ENCODE measurements around the gene HNRNPUL2. TPM values are rescaled to one million over a fixed set of nuclear protein-coding genes. Genes with fewer than 3 reads are reported as not detected.
"Not testable (repeated sequence)": the region's sequence is repeated elsewhere in the genome, so short reads cannot be mapped to it uniquely, and the experiment has no call there.

Gene HNRNPUL2
- total RNA-seq, result 10 to 100 TPM; 54.4 to 56.3 TPM

DNA sequence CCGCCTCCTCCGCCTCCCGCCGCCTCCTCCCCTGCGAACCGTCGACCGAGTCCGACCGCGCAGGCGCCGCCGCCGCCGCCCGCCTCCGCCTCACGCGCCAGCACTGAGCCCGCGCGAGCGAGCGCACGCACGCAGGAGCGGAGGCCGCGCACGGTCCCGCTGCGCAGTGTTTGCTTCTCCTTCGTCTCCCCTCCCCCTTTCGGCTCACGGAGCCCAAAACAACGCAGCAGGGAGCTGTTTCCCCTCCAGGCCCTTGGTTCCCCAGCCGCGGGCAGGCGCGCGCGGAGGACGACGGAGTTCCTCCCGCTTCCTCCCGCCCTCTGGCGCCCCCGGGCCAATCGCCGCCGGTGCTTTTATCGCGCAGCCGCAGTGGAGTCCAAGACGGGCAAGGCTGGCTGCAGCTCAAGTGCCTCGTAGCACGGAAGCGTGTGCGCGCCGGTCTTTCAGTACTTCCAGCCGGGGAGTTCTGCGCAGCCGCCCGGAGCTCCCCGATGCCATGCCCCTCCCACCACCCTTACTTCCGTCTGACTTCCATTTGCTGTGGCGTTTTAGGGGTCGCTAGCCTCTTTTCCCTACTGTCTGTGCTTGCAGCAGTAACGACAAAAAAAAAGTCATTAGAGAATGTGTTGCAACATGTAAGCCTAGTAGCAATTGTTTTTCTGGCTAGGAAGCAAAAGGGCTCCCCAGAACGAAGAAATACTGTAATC lies at the start of gene HNRNPUL2:
HNRNPUL2 (minus strand) TSS at position 293 of the 707 bp plus-strand sequence. CDS start 301 bp downstream, outside the sequence.
- Mint-ChIP-seq H3K36me3 (peaks cover 47% of the 10 kb centered on the region), H3K27ac (peak within 1 kb of the TSS; percentile 98)

DNA sequence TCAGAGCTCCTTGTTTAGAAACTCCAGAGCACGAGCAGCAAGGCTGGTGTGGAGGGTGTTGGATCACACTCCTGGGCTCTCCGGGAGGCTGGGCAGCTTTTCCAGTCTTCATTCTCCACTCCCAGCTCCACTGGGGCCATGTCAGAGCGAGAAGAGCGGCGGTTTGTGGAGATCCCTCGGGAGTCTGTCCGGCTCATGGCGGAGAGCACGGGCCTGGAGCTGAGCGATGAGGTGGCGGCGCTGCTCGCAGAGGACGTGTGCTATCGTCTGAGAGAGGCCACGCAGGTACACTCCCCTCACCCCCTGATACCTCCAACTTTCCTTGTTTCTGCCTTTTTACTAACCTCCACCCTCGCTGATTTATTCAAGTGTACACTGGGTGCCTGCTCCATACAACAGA lies 48.4 kb upstream of the HNRNPUL2 start:
- Mint-ChIP-seq H3K9me3 (no peaks in the 10 kb centered on the region), H3K27me3 (no peaks in the 10 kb centered on the region), H3K27ac (no peak overlapping the region), H3K36me3 (peaks cover 20% of the 10 kb centered on the region), H3K4me1 (peaks cover 19% of the 10 kb centered on the region), H3K4me3 (no peak overlapping the region)
- no peak for DNase-seq

More for the DNA sequence above, at the start of gene HNRNPUL2:
- peak; percentile 100 for DNase-seq
- peak within 1 kb of the TSS; percentile 99 for H3K4me3 Mint-ChIP-seq
- H3K27me3 Mint-ChIP-seq, result peaks cover 3% of the 10 kb centered on the region
- no peaks in the 10 kb centered on the region for H3K9me3 Mint-ChIP-seq
- H3K4me1 Mint-ChIP-seq, result peaks cover 32% of the 10 kb centered on the region

DNA sequence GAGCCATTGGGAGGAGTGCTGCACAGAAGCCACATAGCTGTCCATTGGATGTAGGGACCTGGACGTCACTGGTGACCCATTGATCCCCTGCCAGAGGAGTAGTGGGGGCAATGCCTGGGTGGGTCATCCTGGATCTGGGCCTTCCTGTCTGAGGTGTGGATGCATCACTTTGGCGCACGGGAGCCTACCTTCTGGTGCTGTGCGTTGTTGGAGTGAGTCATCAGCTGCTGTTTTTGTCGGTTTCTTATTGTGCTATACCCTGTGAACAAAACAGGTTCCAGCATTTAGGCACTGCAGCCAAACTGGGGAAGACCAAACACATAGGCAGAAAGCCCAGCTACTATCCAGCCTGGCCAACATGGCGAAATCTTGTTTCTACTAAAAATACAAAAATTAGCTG lies 47.1 kb upstream of the HNRNPUL2 start:
- no peak for DNase-seq
- Mint-ChIP-seq H3K4me1 (peaks cover 26% of the 10 kb centered on the region), H3K4me3 (no peak overlapping the region), H3K9me3 (no peaks in the 10 kb centered on the region), H3K27me3 (no peaks in the 10 kb centered on the region), H3K36me3 (peaks cover 17% of the 10 kb centered on the region), H3K27ac (no peak overlapping the region)

DNA sequence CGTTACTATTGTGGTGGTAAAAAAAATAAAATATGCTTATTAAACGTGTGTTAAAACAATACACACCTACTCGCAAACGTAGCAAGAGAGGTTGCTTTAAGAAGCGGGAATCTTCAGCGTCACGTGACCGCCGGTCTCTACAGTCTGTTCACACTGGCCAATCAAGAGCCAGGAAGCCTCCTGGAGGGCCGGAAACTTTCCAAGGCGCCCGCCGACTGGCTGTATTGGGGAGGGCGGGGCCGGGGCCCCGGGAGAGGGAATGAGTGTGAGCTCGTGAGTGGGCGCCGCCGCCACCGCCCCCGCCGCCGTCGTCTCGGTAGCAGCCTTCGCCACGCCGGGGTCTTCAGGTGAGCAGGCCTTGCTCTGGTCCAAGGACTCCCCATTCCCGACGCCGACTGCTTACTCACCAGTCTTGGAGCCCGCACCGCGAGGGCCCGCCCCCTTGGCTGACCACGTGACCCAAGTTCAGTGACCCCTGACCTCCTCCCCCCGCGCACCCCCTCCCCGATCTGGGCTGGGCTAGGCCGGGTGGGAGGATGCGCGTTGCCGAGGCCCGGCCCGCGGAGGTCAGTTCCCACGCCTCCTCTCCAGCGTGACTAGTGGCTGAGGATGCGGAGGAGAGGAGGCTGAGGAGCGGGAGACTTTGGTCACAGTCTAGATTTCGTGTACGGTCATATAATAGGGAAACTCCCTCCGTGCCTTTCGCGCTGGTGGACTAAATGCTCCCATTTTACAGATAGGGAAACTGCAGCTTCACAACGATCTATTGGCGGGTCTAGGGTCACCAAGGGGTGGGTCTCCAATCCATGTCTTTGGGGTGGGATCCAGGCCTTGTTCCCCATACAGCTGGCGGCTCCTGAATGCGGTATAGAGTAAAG lies 44.1 kb upstream of the HNRNPUL2 start, which contains the start of gene TAF6L:
TAF6L (plus strand) TSS at position 253 of the 878 bp plus-strand sequence. CDS start 4,388 bp downstream, outside the sequence.
- Mint-ChIP-seq H3K36me3 (peaks cover 11% of the 10 kb centered on the region), H3K4me3 (peak within 1 kb of the TSS; percentile 90), H3K9me3 (no peaks in the 10 kb centered on the region), H3K27me3 (no peaks in the 10 kb centered on the region), H3K4me1 (peaks cover 23% of the 10 kb centered on the region), H3K27ac (peak within 1 kb of the TSS; percentile 94)
- DNase-seq, result peak; percentile 94

DNA sequence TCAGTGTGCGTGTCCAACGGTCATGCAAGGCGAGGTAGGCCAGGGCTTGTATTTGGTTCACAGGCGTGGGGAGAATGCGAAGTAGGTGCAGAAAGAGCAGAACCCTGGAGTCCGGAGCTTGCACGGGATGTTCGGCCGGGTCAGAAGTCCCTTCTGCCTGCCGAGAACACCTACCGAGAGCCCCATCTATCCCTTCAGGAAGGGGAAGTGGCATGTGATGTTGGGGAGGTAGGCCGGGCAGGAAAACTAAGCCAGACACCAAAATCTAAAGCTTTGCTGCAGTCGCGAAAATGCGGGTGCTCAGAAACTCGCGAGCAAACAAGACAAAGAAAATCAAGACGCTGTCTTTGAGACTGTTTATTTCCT lies 43.5 kb upstream of the HNRNPUL2 start:
- no peak for DNase-seq
- Mint-ChIP-seq H3K4me1 (peaks cover 26% of the 10 kb centered on the region), H3K27ac (peak overlapping the region; percentile 94), H3K27me3 (no peaks in the 10 kb centered on the region), H3K4me3 (peak overlapping the region; percentile 90), H3K36me3 (peaks cover 9% of the 10 kb centered on the region), H3K9me3 (no peaks in the 10 kb centered on the region)

DNA sequence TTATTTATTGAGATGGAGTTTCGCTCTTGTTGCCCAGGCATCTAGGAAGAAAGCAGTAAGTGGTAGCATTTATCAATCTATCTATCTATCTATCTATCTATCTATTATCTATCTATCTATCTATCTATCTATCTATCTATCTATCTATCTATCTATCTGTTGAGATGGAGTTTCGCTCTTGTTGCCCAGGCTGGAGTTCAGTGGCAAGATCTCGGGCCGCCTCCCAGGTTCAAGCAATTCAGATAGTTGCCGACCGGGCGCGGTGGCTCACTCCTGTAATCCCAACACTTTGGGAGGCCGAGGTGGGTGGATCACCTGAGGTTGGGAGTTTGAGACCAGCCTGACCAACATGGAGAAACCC lies 33.6 kb upstream of the HNRNPUL2 start:
- Mint-ChIP-seq H3K4me3 (peak overlapping the region; percentile 87), H3K4me1 (peaks cover 17% of the 10 kb centered on the region), H3K27ac (peak overlapping the region; percentile 85)
- H3K9me3 Mint-ChIP-seq, H3K36me3 Mint-ChIP-seq, DNase-seq, H3K27me3 Mint-ChIP-seq: not testable (repeated sequence)

DNA sequence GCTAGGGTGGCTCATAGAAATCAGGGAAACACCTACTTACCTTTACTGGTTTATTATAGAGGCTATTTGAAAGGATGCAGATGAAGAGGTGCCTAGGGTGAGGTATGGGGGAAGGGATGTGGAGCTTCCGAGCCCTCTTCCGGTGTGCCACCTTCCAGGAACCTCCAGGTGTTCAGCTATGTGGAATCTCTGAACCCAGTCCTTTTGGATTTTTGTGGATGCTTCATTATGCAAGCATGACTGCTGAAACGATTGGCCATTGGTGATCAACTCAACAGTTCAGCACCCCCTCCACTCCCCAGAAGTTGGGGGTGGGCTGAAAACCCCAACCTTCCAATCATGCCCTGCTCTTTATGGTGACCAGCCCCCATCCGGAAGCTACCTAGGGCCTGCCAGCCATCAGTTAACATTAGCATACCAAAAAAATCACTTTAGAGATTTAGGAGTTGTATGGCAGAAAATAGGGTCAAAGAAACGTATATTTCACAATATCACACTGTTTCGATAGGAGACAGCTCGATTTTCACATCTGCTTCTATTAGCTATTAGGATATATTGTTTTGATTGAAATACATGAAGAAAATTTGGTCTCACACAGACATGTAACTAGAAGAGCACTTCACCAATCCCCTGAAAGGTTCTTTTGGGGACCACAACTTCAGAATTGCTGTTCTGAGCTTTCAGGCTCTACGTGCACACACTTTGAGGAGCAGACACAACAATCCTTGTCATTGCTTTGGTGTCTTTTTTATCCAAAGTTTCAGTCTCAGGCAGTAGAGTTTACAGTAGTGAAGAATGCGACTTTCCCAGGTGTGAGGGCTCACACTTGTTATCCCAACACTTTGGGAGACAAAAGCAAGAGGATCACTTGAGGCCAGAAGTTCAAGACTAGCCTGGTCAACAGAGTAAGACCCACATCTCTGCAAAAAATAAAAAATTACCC lies 30.9 kb upstream of the HNRNPUL2 start:
- H3K36me3 Mint-ChIP-seq, result peaks cover 4% of the 10 kb centered on the region
- no peaks in the 10 kb centered on the region for H3K9me3 Mint-ChIP-seq

DNA sequence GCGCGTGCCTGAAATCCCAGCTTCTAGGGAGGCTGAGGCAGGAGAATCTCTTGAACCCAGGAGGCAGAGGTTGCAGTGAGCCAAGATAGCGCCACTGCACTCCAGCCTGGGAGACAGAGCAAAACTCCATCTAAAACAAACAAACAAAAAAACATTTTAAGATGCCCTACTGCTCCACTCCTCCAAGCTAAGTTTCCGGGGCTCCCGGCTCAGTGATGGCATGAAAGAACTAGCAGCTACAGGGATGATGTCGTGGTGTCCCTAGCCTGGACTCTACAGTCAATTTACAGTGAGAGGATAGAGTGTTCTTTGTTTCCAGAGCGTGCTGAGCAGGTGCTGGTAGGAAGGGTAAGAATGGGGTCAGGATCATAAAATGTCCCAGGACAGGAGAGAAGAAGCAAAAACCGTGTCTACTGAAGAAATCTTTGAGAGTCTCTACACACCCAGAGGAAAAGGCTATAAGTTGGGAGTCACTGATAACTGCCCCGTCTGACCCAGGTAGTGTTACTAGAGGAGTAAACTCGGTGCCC lies 27.9 kb upstream of the HNRNPUL2 start:
- Mint-ChIP-seq H3K36me3 (peaks cover 2% of the 10 kb centered on the region), H3K4me1 (peaks cover 12% of the 10 kb centered on the region), H3K4me3 (peak overlapping the region; percentile 27), H3K27me3 (no peaks in the 10 kb centered on the region), H3K27ac (no peak overlapping the region), H3K9me3 (no peaks in the 10 kb centered on the region)
- no peak for DNase-seq

More for the DNA sequence above, 30.9 kb upstream of the HNRNPUL2 start:
- Mint-ChIP-seq H3K27ac (no peak overlapping the region), H3K4me1 (peaks cover 17% of the 10 kb centered on the region), H3K4me3 (no peak overlapping the region), H3K27me3 (no peaks in the 10 kb centered on the region)
- DNase-seq, result no peak

DNA sequence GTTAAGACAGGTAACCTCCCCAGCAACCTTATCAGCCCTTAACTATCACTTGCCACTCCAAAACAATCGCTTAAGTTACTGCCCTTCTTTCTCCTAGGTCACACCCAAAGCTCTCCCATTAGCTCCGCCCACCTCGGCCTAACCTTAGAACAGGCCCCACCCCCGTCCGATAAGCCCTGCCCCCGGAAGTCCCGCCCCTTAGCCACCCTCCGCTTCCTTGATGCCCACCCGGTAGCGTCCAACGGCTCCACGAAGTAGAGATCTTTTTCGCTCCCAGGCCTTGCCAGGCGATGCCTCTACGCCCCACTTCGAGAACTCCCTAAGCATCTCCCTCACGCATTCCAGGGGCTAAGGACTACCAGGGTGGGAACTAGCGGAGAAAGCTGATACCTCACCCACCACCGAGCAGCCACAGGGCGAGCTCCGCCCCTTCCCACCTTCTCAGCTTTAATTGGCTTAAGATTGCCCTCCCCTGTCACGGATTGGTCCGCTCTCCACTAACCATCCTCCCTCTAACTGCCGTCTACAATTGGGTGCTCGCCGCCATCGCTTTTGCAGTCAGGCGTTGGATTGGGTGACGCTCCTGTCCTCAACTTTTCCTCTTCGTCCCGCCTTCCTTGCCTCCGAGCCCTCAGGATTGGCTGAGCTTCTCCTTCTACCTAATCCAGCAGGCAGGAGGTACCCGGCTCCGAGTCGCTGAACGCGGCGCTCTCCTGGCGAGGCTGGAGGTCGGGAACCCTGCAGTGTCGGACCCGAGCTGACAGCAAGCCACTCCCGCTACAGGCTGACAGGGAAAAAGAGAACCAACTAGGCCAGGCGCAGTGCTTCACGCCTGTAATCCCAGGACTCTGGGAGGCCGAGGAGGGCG lies 26.7 kb upstream of the HNRNPUL2 start, which contains the start of gene ZBTB3:
ZBTB3 (minus strand) TSS at position 425 of the 868 bp plus-strand sequence. CDS start 496 bp downstream, outside the sequence.
- Mint-ChIP-seq H3K27ac (peak within 1 kb of the TSS; percentile 98), H3K9me3 (no peaks in the 10 kb centered on the region), H3K27me3 (no peaks in the 10 kb centered on the region), H3K36me3 (peaks cover 4% of the 10 kb centered on the region), H3K4me3 (peak within 1 kb of the TSS; percentile 95), H3K4me1 (peaks cover 15% of the 10 kb centered on the region)
- peak; percentile 95 for DNase-seq

DNA sequence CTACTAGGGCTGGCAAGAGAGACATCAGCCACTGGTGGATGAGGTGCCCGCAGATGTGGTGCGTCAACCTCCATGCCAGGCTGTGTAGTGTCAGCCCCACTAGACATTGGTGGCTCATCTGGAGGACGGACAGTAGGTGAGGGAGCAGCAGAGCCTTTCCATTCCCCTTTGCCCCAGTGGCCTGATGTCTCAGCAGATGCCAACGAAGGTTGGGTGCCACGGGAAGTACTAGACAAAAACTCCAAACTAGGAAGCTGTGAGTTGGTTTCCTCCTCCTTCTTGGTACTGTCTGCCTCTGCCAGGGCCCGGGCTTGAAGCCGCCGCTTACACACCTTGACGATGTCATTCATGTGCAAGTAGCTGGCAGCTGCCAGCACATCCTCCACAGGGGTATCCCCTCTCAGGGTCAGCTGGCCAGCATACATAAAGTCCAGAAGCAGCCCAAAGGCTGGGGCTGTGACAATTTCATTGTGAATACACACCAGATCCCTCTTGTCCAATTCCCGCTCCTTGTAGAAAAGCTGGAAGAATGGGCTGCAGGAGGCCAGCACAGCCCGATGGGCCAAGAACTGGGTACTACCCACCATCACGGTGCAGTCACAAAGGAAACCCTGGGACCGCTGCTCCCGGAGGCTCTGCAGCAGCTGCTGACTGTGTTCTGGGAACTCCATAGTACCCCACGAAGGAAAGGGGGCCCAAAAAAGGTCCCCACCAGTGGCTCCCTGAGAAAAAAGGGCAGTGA lies 25.9 kb upstream of the HNRNPUL2 start:
- no peak for DNase-seq
- Mint-ChIP-seq H3K27ac (peak overlapping the region; percentile 98), H3K9me3 (no peaks in the 10 kb centered on the region), H3K4me3 (peak overlapping the region; percentile 95), H3K4me1 (peaks cover 19% of the 10 kb centered on the region), H3K36me3 (peaks cover 8% of the 10 kb centered on the region), H3K27me3 (no peaks in the 10 kb centered on the region)

DNA sequence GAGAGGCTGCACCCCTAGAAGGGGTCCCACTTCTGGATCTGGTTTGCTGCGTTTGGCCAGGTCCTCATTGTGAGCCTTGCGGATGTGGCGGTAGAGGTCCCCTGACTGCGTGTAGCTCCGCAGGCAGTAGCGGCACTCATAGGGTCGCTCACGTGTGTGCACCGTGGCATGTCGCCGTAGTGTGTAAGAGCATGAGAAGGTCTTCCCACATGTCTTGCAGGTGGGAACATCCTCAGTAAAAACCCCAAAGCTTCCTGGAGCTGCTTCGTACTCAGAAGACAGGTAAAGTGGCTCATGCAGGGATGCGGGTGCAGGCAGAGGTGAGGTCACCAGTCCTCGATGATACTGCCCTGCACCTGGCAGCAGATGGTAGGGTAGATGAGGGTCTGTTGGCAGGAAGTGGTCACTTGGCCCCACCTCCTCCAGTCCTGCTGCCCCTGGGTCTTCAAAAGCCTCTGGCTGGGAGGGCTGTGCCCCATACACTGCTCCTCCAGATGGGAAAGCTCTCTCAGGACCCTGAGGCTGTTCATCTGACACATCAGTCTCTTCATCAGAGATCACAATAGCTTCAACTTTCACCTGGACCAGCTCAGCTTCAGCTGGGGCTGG lies 25.0 kb upstream of the HNRNPUL2 start:
- peaks cover 19% of the 10 kb centered on the region for H3K4me1 Mint-ChIP-seq
- H3K4me3 Mint-ChIP-seq, result no peak overlapping the region
- peaks cover 8% of the 10 kb centered on the region for H3K36me3 Mint-ChIP-seq
- no peak overlapping the region for H3K27ac Mint-ChIP-seq
- no peak for DNase-seq
- no peaks in the 10 kb centered on the region for H3K9me3 Mint-ChIP-seq
- H3K27me3 Mint-ChIP-seq, result no peaks in the 10 kb centered on the region

DNA sequence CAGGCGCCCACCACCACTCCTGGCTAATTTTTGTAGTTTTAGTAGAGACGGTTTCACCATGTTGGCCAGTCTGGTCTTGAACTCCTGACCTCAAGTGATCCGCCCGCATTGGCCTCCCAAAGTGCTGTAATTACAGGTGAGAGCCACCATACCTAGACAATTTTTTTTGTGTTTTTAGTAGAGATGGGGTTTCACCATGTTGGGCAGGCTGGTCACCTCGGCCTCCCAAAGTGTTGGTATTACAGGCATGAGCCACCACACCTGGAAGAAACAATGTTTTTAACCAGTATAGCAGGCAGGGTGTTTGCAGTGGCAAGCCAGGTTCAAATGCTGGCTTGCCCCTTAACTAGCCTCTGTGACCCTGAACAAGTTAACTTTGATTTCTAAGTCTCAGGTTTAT lies 22.7 kb upstream of the HNRNPUL2 start:
- not testable (repeated sequence) for H3K9me3 Mint-ChIP-seq, H3K27ac Mint-ChIP-seq, DNase-seq

More for the DNA sequence above, 22.7 kb upstream of the HNRNPUL2 start:
- H3K36me3 Mint-ChIP-seq, H3K27me3 Mint-ChIP-seq, H3K4me3 Mint-ChIP-seq: not testable (repeated sequence)
- peaks cover 19% of the 10 kb centered on the region for H3K4me1 Mint-ChIP-seq

Measured in activated naive CD8-positive, alpha-beta T cell treated with anti-CD3 and anti-CD28 coated beads for 36 hours (primary cell).